Dendritic cell treated with granulocyte-macrophage colony-stimulating factor and Interleukin-4, amounts not matched to agents 40 ng/mL and 50 ng/mL, for 4 days (primary cell): ENCODE measurements around the gene RGS18.
"Not testable (repeated sequence)": the region's sequence is repeated elsewhere in the genome, so short reads cannot be mapped to it uniquely, and the experiment has no call there.

Experiments
- H3K27ac Mint-ChIP-seq: one replicate; pipeline ENCODE4 v1.8.0; 2022; ENCODE audit warnings: mild to moderate bottlenecking, mixed read lengths
- H3K27me3 Mint-ChIP-seq: one replicate; pipeline ENCODE4 v1.8.0; 2022; ENCODE audit warnings: mild to moderate bottlenecking, mixed read lengths
- H3K36me3 Mint-ChIP-seq: one replicate; pipeline ENCODE4 v1.8.0; 2022; ENCODE audit warnings: low read depth, mixed read lengths
- H3K4me1 Mint-ChIP-seq: one replicate; pipeline ENCODE4 v1.8.0; 2022; ENCODE audit warnings: low read depth, mixed read lengths
- H3K4me3 Mint-ChIP-seq: one replicate; pipeline ENCODE4 v1.8.0; 2022; ENCODE audit warnings: mild to moderate bottlenecking, moderate library complexity, mixed read lengths
- H3K9me3 Mint-ChIP-seq: one replicate; pipeline ENCODE4 v1.8.0; 2022; ENCODE audit warnings: mixed read lengths
- intact Hi-C: fragments of 100-400 bp; cut with micrococcal nuclease; formaldehyde crosslinking; loops from one replicate; pipeline ENCODE4 v1.15.0; 2022

Gene RGS18

DNA sequence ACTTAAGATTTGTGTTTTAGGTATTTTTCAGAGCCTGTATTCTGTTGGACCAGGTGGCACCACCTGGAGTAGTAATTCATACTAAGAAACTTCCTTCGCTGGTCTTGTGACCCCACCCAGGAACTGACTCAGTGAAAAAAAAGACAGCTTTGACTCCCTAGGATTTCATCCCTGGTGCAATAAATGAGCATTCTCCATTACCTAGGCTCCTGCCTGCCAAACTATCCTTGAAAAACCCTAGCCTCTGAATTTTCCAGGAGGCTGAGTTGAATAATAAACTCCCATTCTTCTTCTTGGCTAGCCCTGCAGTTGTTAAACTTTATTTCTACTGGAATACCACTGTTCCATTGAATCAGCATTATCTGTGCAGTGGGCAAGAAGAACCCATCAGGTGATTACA, 10.6 kb upstream of the RGS18 start:
- peaks cover 13% of the 10 kb centered on the region for H3K9me3 Mint-ChIP-seq
- H3K4me1 Mint-ChIP-seq: peaks cover 5% of the 10 kb centered on the region
- no peak overlapping the region for H3K4me3 Mint-ChIP-seq
- no peaks in the 10 kb centered on the region for H3K36me3 Mint-ChIP-seq
- intact Hi-C loops: no loop called here
- no peak overlapping the region for H3K27ac Mint-ChIP-seq
- no peaks in the 10 kb centered on the region for H3K27me3 Mint-ChIP-seq

DNA sequence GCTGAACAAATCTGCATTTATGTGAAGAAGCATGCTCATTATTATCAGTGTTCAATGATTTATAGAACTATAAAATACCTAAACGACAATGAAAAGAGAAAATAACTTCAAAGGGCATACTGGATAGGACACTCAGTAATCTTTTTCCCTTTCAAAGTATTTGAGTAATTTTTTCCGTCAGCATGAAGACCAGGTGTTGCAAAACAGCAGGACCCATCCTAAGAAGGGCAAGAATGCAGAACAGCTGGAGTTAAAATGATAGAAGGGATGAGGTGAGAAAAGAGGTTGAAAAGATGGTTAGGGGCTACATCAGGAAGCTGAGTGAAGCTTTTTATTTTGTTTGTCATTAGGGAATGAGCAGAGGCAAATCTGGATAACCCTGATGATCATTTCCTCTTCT, 7.1 kb upstream of the RGS18 start:
- intact Hi-C loops: loop anchor here (10.0 kb wide), 2 partner anchors 654 to 794 kb away; partner anchors contain the start of gene RGS2
- H3K27ac Mint-ChIP-seq: no peak overlapping the region

DNA sequence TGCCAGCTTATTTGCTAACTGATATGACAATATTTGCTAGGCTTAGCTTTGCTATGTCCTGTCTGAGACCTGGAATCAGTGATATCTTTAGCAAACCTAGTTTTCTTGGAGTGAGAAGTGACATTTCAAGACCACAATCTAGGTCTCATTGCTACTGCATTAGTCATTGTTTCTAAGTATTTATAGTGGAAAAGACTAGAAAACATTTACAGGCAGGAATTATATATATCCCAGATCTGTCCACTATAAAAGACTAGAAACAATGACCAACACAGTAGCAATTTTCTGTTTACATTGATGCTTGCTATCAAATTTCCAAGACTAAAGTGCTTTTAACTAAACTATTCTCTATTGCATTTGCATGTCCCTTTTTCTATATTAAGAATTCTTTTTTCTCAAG, 5.0 kb upstream of the RGS18 start:
- no peak overlapping the region for H3K4me3 Mint-ChIP-seq
- H3K27me3 Mint-ChIP-seq: no peaks in the 10 kb centered on the region
- H3K36me3 Mint-ChIP-seq: no peaks in the 10 kb centered on the region
- no peak overlapping the region for H3K27ac Mint-ChIP-seq
- no peaks in the 10 kb centered on the region for H3K9me3 Mint-ChIP-seq
- peaks cover 18% of the 10 kb centered on the region for H3K4me1 Mint-ChIP-seq
- intact Hi-C loops: loop anchor here (10.0 kb wide), 2 partner anchors 652 to 792 kb away; partner anchors contain the start of gene RGS2

More for the DNA sequence above, 7.1 kb upstream of the RGS18 start:
- Mint-ChIP-seq H3K27me3 (no peaks in the 10 kb centered on the region), H3K36me3 (no peaks in the 10 kb centered on the region), H3K4me1 (peaks cover 20% of the 10 kb centered on the region), H3K4me3 (no peak overlapping the region), H3K9me3 (peaks cover 11% of the 10 kb centered on the region)

DNA sequence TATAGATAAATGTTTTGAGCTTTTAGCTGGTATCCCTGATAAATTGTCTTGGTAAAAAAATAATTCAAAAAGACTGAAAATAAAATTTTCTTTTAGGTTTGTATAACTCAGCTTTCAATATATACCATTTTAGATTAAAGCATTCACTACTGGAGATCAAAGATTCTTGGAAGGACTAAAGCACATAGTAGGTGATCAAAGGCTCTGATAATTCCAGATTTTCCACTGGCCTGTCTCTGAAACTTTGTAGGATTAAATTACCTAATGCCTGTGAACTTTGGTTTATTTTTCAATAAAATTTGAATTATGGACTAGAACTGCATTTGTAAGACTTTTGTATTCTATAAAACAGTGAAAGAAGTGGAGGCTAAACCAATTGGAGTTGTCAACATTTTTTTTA, 1.2 kb upstream of the RGS18 start:
- no peak overlapping the region for H3K4me3 Mint-ChIP-seq
- H3K36me3 Mint-ChIP-seq: peaks cover 9% of the 10 kb centered on the region
- intact Hi-C loops: loop anchor here (10.0 kb wide), 2 partner anchors 648 to 788 kb away; partner anchors contain the start of gene RGS2
- peaks cover 24% of the 10 kb centered on the region for H3K4me1 Mint-ChIP-seq
- H3K27ac Mint-ChIP-seq: peak overlapping the region; percentile 97
- no peaks in the 10 kb centered on the region for H3K27me3 Mint-ChIP-seq
- H3K9me3 Mint-ChIP-seq: no peaks in the 10 kb centered on the region

DNA sequence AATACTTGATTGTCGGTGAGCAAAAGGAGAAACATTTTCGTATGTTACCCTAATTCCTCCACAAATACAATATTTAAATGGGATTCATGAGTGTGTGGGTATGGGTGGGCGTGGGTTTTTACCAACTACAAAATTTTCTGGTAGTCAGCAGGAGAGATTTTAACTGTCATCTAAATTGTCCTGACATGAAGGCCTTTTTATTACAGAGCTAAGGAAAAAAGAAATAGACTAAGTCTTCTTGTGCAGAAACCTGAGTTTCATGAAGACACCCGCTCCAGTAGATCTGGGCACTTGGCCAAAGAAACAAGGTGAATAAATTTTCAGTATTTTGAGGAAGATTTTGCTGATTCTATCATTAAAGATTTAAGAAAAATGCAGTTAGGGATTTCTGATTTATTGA, 752 bp downstream of the RGS18 start:
- Mint-ChIP-seq H3K36me3 (peaks cover 17% of the 10 kb centered on the region), H3K4me1 (peaks cover 31% of the 10 kb centered on the region), H3K27me3 (no peaks in the 10 kb centered on the region), H3K4me3 (peak overlapping the region; percentile 73), H3K9me3 (no peaks in the 10 kb centered on the region), H3K27ac (peak overlapping the region; percentile 97)
- intact Hi-C loops: loop anchor here (10.0 kb wide), 2 partner anchors 646 to 786 kb away; partner anchors contain the start of gene RGS2

DNA sequence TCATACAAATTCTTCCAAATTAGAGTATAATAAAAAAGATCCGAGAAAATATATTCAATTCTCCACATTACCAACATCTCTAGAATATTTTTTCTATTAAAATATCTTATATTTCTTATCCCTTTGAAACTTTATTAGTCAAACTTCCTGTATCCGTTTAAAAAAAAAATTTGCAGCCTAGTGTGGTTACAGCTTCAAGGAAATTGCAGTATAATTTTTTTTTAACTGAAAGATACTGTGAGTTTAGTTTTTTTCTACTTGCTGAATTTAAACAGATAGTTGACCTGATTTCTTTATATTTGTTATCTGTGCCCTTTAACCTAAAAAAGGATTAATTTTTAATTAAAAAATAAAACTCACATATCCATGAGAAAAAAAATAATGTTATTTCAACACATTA, 1.5 kb downstream of the RGS18 start:
- intact Hi-C loops: loop anchor here (10.0 kb wide), 2 partner anchors 645 to 785 kb away; partner anchors contain the start of gene RGS2
- peaks cover 20% of the 10 kb centered on the region for H3K36me3 Mint-ChIP-seq
- H3K4me3 Mint-ChIP-seq: peak overlapping the region; percentile 46

DNA sequence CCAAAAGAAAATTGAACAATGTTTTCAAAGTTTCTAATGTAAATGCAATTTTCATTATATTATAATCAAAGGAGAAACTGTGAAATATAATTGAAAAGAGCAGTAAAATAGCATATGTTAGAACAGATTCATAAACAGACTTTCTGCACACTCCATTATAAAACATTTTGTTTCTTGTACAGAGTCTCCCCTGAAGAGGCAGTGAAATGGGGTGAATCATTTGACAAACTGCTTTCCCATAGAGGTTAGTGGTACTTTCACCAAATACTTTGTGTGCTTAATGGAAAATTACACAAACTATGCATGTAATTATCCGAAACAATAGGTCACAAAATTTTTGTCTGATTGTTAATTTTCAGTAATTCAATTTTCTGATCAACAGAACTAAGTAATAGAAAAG, 1.9 kb downstream of the RGS18 start:
- Mint-ChIP-seq H3K9me3 (peaks cover 3% of the 10 kb centered on the region), H3K4me3 (peak overlapping the region; percentile 13), H3K36me3 (peaks cover 24% of the 10 kb centered on the region), H3K27ac (peak overlapping the region; percentile 97), H3K27me3 (no peaks in the 10 kb centered on the region), H3K4me1 (peaks cover 21% of the 10 kb centered on the region)
- intact Hi-C loops: no loop called here

More for the DNA sequence above, 1.5 kb downstream of the RGS18 start:
- Mint-ChIP-seq H3K9me3 (no peaks in the 10 kb centered on the region), H3K4me1 (peaks cover 23% of the 10 kb centered on the region), H3K27ac (peak overlapping the region; percentile 97), H3K27me3 (no peaks in the 10 kb centered on the region)

DNA sequence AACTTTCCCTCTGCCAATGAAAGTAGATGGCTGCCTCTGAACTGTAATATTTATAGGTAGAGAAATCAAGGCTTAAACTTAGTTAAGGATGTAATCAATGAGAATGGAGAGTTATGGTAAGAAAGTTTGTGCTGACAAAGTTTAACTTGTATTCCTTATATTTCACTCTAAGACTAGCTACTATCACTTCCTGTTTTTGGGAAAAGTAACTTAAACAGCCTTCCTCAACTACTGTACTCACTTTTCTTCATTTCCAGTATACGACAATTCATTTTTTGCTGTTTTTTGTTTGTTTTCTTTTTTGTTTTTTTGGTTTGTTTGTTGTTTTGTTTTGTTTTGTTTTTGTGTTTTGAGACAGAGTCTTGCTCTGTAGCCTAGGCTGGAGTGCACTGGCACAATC, 3.7 kb downstream of the RGS18 start:
- intact Hi-C loops: no loop called here
- no peaks in the 10 kb centered on the region for H3K27me3 Mint-ChIP-seq
- H3K4me1 Mint-ChIP-seq: peaks cover 30% of the 10 kb centered on the region
- peak overlapping the region; percentile 74 for H3K4me3 Mint-ChIP-seq
- peaks cover 9% of the 10 kb centered on the region for H3K9me3 Mint-ChIP-seq
- peak overlapping the region; percentile 97 for H3K27ac Mint-ChIP-seq
- peaks cover 29% of the 10 kb centered on the region for H3K36me3 Mint-ChIP-seq

DNA sequence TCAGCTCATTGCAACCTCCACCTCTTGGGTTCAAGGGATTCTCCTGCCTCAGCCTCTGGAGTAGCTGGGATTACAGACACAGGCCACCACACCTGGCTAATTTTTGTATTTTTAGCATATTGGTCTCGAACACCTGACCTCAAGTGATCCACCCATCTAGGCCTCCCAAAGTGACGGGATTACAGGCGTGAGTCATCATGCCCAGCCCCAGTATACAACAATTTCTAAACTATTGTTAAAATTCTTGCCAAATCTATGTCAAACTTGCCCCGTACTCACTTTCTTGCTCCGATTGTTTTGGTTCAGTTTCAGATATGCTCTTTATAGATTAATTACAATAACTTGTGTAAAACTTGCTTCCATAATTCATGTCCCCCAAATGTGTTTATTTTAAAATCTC, 4.1 kb downstream of the RGS18 start:
- Mint-ChIP-seq H3K36me3 (peaks cover 29% of the 10 kb centered on the region), H3K27me3 (no peaks in the 10 kb centered on the region), H3K4me1 (peaks cover 34% of the 10 kb centered on the region), H3K4me3 (peak overlapping the region; percentile 74), H3K9me3 (peaks cover 9% of the 10 kb centered on the region), H3K27ac (peak overlapping the region; percentile 97)
- intact Hi-C loops: no loop called here

DNA sequence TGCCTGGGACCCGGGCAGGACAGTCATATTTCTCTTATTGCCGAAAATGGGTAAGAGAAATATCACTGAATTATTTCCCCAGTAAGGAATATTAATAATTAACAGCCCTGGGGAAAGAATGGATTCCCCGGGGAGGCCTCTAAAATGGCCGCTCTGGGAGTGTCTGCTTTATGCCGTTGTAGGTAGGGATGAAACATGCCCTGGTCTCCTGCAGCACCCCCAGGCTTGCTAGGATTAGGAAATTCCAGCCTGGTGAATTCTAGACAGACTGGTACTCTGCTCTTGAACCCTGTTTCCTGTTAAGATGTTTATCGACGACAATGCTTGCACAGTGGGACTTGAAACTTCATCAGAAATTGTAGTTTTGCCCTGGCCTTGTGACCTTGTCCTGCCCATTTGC, 6.7 kb downstream of the RGS18 start:
- H3K27me3 Mint-ChIP-seq, intact Hi-C loops, H3K4me3 Mint-ChIP-seq, H3K9me3 Mint-ChIP-seq: not testable (repeated sequence)
- peaks cover 37% of the 10 kb centered on the region for H3K4me1 Mint-ChIP-seq
- peak overlapping the region; percentile 59 for H3K27ac Mint-ChIP-seq
- peaks cover 29% of the 10 kb centered on the region for H3K36me3 Mint-ChIP-seq

DNA sequence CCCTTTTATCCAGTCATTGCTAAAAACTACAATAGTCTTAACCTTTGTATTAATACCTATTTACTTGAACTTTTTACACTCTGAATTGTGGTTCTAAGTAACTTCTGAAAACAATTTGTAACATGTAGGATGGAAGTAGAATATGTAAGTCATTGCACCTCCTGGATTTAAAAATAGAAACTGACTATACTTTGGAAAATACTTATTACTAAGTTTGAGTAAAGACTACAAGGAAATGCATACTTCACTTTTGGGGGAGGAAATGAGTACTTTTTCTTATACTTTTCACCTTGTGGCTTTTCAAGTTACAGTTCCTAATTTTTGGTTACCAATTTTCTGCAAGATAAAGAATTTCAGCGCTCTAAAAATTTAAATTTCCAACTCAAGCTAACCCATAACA, 8.7 kb downstream of the RGS18 start:
- H3K4me1 Mint-ChIP-seq: peaks cover 46% of the 10 kb centered on the region
- H3K27me3 Mint-ChIP-seq: no peaks in the 10 kb centered on the region
- intact Hi-C loops: no loop called here
- no peak overlapping the region for H3K4me3 Mint-ChIP-seq
- peak overlapping the region; percentile 72 for H3K27ac Mint-ChIP-seq
- H3K9me3 Mint-ChIP-seq: peaks cover 9% of the 10 kb centered on the region
- H3K36me3 Mint-ChIP-seq: peaks cover 20% of the 10 kb centered on the region

DNA sequence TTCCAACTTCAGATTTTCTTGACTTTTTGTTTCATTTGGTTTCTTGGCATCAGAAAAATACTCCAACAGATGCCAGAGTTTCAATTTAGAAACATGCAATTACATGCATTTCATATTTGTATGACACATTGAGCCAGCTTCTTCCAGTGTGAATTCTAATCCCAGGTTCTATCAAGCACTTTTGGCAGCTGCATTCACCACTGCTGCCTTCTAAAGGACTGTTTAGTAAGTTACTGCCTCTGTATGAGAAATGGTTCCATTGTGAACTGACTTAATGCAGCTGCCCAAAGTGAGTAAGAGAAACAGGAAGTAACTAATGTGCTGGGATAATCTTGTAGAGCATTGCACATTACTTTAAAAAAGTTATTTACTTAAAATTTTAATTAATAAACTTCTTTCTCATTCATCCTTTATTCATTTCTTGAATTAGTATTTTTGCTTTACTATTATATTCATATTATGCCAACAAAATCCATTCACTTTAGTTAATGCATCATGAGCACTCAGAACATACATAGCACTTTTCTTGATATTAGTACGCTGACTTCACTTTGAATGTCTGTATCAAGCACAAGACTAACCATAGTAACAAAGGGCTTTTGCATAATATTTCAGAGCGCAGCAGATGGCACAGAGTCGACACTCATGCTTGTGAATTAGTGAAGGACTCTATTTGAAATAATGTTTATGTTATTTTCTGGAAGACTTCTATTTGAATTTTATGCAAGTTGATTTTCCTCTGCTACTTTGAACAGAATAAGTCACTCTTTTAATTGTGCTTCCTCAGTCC, 9.8 kb downstream of the RGS18 start:
- peaks cover 46% of the 10 kb centered on the region for H3K4me1 Mint-ChIP-seq
- intact Hi-C loops: no loop called here
- no peaks in the 10 kb centered on the region for H3K27me3 Mint-ChIP-seq
- peak overlapping the region; percentile 72 for H3K27ac Mint-ChIP-seq
- peaks cover 9% of the 10 kb centered on the region for H3K9me3 Mint-ChIP-seq
- no peak overlapping the region for H3K4me3 Mint-ChIP-seq
- peaks cover 18% of the 10 kb centered on the region for H3K36me3 Mint-ChIP-seq

DNA sequence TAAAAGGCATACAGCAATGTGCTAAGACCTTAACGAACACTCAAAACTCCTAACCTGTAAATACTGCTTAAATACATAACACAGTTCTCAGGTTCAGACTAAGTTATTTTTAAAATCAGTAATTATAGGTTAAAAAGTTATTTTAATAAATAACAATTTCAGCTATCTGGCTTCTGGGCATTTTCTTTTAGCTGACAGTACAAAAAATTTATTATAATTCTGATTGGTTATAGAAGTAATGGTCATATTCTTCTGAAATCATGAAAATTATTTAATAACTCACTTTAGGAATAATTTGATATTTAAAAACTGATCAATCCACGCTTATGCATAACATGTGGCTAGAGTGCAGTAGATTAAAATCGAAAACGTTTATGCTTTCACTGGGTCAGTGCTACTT, 10.7 kb downstream of the RGS18 start:
- no peak overlapping the region for H3K4me3 Mint-ChIP-seq
- H3K36me3 Mint-ChIP-seq: peaks cover 18% of the 10 kb centered on the region
- H3K27me3 Mint-ChIP-seq: no peaks in the 10 kb centered on the region
- peaks cover 50% of the 10 kb centered on the region for H3K4me1 Mint-ChIP-seq
- intact Hi-C loops: no loop called here
- H3K9me3 Mint-ChIP-seq: peaks cover 9% of the 10 kb centered on the region
- no peak overlapping the region for H3K27ac Mint-ChIP-seq

DNA sequence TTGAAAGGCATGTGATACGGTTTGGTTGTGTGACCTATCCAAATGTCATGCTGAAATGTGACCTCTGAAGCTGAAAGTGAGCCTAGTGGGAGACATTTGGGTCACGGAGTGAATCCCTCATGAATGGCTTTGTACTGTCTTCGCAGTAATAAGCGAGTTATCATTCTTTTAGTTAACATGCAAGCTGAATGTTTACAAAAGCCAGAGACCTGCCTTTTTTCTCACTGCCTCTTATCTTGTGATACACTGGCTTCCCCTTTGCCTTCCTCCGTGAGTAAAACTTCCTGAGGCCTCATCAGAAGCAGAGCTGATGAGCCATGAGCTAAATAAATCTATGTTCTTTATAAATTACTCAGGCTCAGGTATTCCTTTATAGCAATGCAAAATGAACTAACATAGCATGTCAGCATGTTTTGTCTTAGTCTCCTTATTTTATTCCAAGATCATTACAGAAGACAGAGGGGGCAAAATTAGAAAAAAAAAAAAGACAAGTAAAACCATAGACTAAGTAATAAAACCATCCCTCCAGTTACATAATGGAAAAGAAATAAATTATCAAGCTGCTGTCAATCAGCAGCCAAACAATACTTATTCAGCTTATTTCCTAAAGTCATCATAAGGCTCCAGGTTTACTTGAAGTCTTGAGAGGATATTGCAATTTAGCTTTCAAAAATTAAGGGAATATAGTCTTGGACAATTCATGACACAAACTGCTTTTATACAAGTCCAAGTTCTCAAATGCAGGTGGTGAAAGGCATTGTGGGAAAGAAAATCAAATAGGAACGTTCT, 12.1 kb downstream of the RGS18 start:
- Mint-ChIP-seq H3K27ac (peak overlapping the region; percentile 52), H3K36me3 (peaks cover 13% of the 10 kb centered on the region), H3K27me3 (no peaks in the 10 kb centered on the region), H3K4me3 (no peak overlapping the region), H3K9me3 (peaks cover 4% of the 10 kb centered on the region), H3K4me1 (peaks cover 55% of the 10 kb centered on the region)
- intact Hi-C loops: no loop called here
